Measurements from ENCODE around the gene RFX3.

GRCh38 chr9:3419893-3420292 lies 105.9 kb downstream of the RFX3 start:
- TF ChIP-seq CTCF (conservative IDR thresholded peaks at IDR 0.05 in 1 of 2, IDR thresholded peaks at IDR 0.05 in 1 of 2; ENCODE audit: low read depth in 1 of 2, low read length in 2 of 2) (no peak), EZH2 (IDR thresholded peaks at IDR 0.05; ENCODE audit: low read length, missing control alignments) (no peak)
